Stimulated activated CD4-positive, alpha-beta T cell treated with anti-CD3 and anti-CD28 coated beads, TNF-alpha, amount 100 ng/mL, for 48 hours (primary cell): ENCODE results near the gene SESN3.
"Not testable (repeated sequence)": the region's sequence is repeated elsewhere in the genome, so short reads cannot be mapped to it uniquely, and the experiment has no call there.

Experiments used
- DNase-seq, 3 donors: peaks; one replicate each; pipeline ENCODE4 v3.0.0-alpha.2; 2020; ENCODE audit warnings: low read depth in 3 of 3

The SESN3 gene

GRCh38 chr11:95219599-95219998, 11.4 kb downstream of the SESN3 start:
- no peak for DNase-seq

- DNase-seq: no peak
Measured at GRCh38 chr11:95218149-95218548, 12.9 kb downstream of the SESN3 start.

DNA sequence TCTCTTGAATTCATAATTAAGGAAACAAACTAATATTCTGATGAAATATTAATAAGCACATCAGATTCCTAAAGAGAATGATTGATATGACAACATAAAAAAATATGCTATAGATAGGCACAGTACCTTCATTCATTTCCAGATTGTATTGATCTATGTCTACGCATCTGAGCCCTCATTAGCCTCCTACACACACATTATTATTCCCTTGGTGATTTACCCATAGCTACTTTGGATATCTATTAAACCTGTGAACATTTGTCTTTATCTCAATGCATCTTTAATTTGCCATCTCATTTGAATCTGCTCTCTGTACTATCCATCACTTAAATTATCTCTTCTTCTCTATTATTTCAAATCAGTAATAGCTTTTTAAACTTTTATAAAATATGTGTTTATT, 18.4 kb downstream of the SESN3 start:
- DNase-seq: no peak

DNA sequence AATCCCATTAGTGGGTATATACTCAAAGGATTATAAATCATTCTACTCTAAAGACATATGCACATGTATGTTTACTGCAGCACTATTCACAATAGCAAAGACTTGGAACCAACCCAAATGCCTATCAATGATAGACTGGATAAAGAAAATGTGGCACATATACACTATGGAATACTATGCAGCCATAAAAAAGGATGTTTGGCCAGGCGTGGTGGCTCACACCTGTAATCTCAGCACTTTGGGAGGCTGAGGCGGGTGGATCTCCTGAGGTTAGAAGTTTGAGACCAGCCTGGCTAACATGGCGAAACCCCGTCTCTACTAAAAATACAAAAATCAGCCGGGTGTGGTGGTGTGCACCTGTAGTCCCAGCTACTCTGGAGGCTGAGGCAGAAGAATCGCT, 21.5 kb downstream of the SESN3 start:
- not testable (repeated sequence) for DNase-seq

DNA sequence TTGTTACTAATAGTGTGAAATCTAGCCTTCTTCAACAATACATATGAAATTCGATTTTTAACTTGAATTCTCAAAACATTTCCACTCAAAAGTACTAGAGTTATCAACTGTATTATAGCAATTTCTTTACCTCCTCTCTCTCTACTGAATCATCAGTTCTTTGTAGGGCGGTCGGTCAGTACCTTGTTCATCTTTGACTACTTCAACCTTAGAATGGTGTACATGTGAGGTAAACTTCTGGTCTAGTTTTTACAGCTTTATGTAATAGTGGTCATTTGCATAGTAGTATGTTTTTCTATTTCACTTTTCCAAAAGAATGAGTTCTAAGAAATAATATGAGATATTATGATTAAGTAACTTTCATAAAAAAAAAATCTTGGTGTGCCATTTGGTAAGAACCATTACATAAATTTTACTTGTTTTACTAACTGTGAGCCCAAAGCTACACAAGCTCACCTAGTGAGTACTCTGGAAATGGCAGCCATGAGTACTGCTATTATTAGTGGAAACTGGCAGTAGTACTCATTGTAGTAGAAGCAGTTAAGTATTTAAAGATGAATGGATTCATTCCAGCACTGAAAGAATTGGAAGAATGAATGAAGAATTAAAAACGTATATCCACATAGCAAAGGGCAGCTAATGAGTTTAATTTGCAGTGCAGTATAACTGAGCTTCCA, 30.1 kb downstream of the SESN3 start:
- DNase-seq: no peak

GRCh38 chr11:95195831-95196230, 35.2 kb downstream of the SESN3 start:
- DNase-seq: no peak

GRCh38 chr11:95193541-95193940, 37.5 kb downstream of the SESN3 start:
- DNase-seq: no peak

GRCh38 chr11:95192717-95193116, 38.3 kb downstream of the SESN3 start:
- DNase-seq: no peak

- DNase-seq: no peak
Measured at GRCh38 chr11:95187723-95188122, 43.3 kb downstream of the SESN3 start.

DNA sequence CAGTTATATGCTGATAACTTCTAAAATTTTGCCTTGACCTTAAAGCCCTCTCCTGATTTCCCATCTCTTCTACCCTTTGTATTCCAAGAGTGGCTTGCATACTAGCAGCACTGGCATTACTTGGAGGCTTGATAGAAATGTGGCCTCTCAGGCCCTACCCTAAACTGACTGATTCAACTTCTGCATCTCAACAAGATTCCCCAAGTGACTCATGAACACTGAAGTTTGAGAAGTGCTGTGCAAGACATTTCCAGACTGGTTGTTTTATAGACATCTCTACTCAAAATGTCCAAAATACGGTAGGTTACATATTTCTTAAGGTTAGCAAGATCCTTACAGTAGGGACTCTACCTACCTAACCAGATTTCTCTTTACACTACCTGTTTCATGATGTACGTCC, 48.6 kb downstream of the SESN3 start:
- DNase-seq: no peak

- DNase-seq: no peak
Measured at GRCh38 chr11:95175818-95176380, 55.1 kb downstream of the SESN3 start.

- no peak for DNase-seq
Measured at GRCh38 chr11:95170294-95170693, 60.7 kb downstream of the SESN3 start.

- DNase-seq: no peak
Measured at GRCh38 chr11:95166781-95167180, 64.2 kb downstream of the SESN3 start.

DNA sequence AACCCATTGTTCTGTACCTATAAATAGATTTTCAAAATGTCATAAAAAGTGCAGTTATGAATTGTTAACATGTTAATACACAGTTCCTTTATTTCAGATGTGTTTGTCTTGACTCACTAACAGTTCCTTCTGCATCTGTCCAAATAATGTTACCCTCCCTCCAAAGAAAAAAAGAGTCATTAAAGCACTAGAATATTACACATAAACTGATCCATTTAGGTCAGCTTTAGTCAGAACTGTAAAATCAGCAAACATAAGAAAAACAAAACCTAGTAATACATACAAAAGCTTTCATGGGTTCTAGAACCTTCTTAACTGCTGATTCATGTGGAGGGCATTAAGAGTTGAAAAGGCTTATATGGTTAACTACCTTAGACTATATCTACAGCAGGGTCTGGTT, 65.4 kb downstream of the SESN3 start:
- DNase-seq: no peak

GRCh38 chr11:95163106-95163505, 67.9 kb downstream of the SESN3 start:
- DNase-seq: no peak

- no peak for DNase-seq
Measured at GRCh38 chr11:95161248-95161647, 69.8 kb downstream of the SESN3 start.

DNA sequence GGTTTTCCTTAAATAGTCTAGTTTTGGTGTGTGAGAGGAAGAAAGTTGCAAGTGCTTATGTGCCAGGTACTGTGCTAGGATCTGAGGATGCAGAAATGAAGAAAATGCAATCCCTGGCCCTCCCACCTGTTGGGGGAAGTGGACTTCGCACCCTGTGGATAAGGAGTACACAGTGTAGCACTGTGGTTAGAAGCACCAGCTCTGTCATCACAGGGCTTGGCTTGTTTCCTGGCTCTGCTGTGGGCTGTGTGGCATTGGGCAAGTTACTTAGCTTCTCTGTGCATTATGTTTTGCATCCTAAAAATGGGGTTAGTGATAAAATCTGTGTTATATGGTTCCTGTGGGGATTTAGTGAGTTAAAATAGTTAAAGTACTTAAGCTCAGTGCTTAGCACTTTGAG, 73.2 kb downstream of the SESN3 start:
- no peak for DNase-seq

DNA sequence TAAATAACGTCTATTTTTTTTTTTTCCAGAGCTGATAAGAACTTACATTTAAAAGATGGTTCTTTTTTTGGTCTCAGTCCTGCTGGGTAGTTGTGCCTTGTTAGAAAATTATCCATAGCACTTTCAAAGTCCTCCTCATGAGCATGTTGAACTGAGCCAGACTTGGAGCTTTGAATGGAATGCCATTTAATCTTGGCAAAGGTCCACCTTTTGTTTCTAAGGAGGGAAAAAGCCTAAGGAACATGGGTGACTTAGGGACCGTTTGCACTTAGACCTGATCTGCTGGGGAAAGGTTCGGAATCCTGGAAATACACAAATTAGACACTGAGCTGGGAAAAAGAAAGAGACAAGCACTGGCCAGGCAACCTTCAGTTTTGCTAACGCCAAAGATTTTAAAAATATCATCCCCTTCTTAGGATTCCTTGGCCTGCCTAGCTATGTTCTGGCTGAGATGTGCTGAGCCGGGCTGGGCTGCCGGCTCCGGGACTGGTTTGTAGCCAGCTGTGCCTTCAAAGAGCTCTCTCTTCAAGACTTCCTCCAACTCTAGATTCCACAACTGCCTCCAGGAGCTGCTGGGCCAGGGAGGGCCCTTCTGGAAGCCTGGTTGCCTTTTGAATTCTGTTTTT, 74.0 kb downstream of the SESN3 start:
- no peak for DNase-seq

GRCh38 chr11:95156133-95156721, 74.8 kb downstream of the SESN3 start:
- DNase-seq: no peak

DNA sequence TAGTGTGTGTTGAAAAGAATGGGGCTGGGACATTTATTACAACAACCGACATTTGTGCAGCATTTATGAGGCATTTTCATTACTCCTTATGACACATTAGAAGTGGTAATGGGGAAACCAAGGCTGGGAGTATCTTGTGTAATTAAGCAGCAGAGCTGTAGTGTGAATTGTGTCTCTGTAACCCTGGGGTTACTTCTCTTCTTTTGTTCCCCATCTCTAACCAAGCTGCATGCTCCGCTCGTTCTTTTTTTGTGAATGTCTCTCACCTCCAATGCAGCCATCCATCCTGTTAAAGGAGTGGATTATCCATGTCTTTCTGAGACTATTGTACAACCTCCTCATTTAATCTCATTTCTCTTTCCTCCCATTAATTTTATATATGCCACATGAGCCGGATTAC, 75.6 kb downstream of the SESN3 start:
- no peak for DNase-seq

GRCh38 chr11:95154514-95154913, 76.5 kb downstream of the SESN3 start:
- DNase-seq: peak; percentile 37 to 53 (median 44)

DNA sequence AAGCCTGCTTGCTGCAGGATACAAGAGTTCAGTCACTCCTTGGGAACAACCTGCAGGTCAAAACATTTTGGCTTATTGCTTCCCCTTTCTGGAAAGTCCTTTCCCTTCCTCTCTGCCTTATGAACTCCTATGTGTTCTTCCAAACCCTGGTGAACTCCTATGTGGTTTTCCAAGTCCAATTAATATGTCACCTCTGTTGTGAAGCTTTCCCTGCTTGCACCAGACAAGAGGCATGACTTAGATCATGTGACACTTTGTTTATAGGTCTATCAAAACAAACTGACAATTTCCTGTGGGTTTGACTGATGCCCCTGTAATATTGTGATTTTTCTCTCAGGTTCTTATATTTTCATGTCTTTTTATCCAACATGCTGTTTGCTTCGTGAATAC, 77.2 kb downstream of the SESN3 start:
- no peak for DNase-seq
